ENCODE measurements around the gene TLX2. TPM values are rescaled to one million over a fixed set of nuclear protein-coding genes. Genes with fewer than 3 reads are reported as not detected.
A peak's percentile ranks its signal among the peaks of the same experiment; 100 is the strongest.

TLX2 gene
- total RNA-seq, 1 donor from 2014 or later, result not detected

GRCh38 chr2:74499940-74500577 lies 14.2 kb upstream of the TLX2 start:
- DNase-seq (ENCODE audit: low spot score), result no peak
- peak overlapping the region; percentile 91 for H3K4me2 ChIP-seq
- no peak overlapping the region for H3K27ac ChIP-seq
- Mint-ChIP-seq H3K9me3 (peaks cover 2% of the 10 kb centered on the region), H3K27me3 (ENCODE audit: insufficient read depth, low read depth) (peaks cover 89% of the 10 kb centered on the region), H3K4me3 (peak overlapping the region; percentile 46), H3K4me1 (peaks cover 43% of the 10 kb centered on the region), H3K36me3 (peaks cover 8% of the 10 kb centered on the region), H3K27ac (no peak overlapping the region)
- no peaks in the 10 kb centered on the region for H3K9me3 ChIP-seq (ENCODE audit: low read depth)
- H3K4me1 ChIP-seq, result peaks cover 35% of the 10 kb centered on the region
- no peak overlapping the region for H3K4me3 ChIP-seq
- H3K9ac ChIP-seq, result no peak overlapping the region
- H3F3A ChIP-seq (ENCODE audit: low read depth), result peaks cover 50% of the 10 kb centered on the region
- TF ChIP-seq EZH2 (IDR thresholded peaks at IDR 0.05) (no peak), CTCF (IDR thresholded peaks at IDR 0.05) (no peak), EZH2phosphoT487 (IDR thresholded peaks at IDR 0.05) (no peak)
- no peaks in the 10 kb centered on the region for H3K36me3 ChIP-seq
- no peaks in the 10 kb centered on the region for H3K79me2 ChIP-seq (ENCODE audit: low read depth)
- no peak overlapping the region for H2AFZ ChIP-seq (replicated peaks)
- peaks cover 100% of the 10 kb centered on the region for H3K27me3 ChIP-seq
- peaks cover 35% of the 10 kb centered on the region for H4K20me1 ChIP-seq (ENCODE audit: low read depth)

DNA sequence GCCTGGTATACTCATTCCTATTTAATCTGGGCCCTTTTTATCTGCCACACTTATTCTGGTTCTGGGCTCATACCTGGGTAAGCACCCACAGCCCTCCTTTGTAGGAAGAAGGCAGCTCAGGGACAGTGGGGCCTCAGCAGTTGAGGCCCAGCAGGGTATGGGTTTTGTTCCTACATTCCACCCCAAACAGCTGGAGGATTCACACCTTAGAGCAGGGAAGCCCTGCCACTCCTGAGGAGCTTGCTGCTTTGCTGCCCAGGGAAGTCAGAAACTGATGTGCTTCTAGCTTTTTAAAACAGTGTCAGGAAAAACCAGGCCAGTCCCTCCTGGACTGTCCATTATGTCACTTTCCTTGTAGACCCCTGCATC lies 13.7 kb upstream of the TLX2 start:
- Histone ChIP-seq H3K27ac (no peak overlapping the region), H3K4me3 (no peak overlapping the region), H3K4me1 (peaks cover 35% of the 10 kb centered on the region), H3K9me3 (ENCODE audit: low read depth) (no peaks in the 10 kb centered on the region), H2AFZ (replicated peaks) (no peak overlapping the region), H3K36me3 (no peaks in the 10 kb centered on the region), H3F3A (ENCODE audit: low read depth) (peaks cover 50% of the 10 kb centered on the region), H4K20me1 (ENCODE audit: low read depth) (peaks cover 35% of the 10 kb centered on the region), H3K27me3 (peaks cover 100% of the 10 kb centered on the region), H3K9ac (no peak overlapping the region), H3K4me2 (no peak overlapping the region), H3K79me2 (ENCODE audit: low read depth) (peaks cover under 1% of the 10 kb centered on the region)
- Mint-ChIP-seq H3K4me3 (no peak overlapping the region), H3K27me3 (ENCODE audit: insufficient read depth, low read depth) (peaks cover 89% of the 10 kb centered on the region), H3K4me1 (peaks cover 44% of the 10 kb centered on the region), H3K27ac (no peak overlapping the region), H3K36me3 (peaks cover 13% of the 10 kb centered on the region), H3K9me3 (peaks cover 2% of the 10 kb centered on the region)
- DNase-seq (ENCODE audit: low spot score), result no peak
- TF ChIP-seq CTCF (IDR thresholded peaks at IDR 0.05) (no peak), EZH2phosphoT487 (IDR thresholded peaks at IDR 0.05) (no peak), EZH2 (IDR thresholded peaks at IDR 0.05) (no peak)

DNA sequence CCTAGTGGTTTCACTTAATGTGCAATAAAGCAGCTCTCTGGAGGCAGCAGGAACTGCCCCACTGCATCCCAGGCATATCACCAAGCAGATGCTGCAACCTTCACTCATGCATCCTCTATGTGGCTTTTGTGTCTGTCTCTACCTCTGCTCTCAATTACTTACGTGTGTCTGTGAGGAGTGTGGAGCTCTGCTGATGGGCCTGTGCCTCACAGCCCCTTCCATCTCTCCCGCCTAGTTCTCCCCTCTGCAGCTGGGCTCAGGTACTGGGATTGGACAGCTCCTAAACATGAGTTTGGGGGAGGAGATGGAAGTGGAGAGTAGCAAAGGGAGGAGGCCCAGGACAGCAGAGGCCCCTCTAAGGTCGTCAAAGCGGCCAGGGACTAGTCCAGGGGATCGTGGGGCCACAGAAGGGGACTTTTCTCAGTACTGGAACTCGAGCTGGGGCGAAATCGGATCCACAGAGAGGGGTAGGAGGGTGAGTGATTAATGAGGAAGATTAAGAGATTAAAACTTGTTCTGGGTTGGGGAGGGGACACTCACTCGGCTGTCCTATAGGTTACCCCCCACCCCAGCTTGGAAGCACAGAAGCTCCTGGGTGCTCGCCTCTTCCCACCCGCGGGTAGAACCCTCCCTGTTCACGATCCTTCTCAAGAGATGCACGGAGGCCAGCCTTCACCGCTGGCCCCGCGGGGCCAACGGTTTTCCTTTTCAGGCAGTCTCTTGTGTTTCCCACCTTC lies 12.7 kb upstream of the TLX2 start:
- no peak overlapping the region for H3K4me3 ChIP-seq
- no peaks in the 10 kb centered on the region for H3K36me3 ChIP-seq
- H3K27me3 ChIP-seq, result peaks cover 96% of the 10 kb centered on the region
- peaks cover 35% of the 10 kb centered on the region for H4K20me1 ChIP-seq (ENCODE audit: low read depth)
- H3K4me1 ChIP-seq, result peaks cover 37% of the 10 kb centered on the region
- peaks cover 9% of the 10 kb centered on the region for H3K79me2 ChIP-seq (ENCODE audit: low read depth)
- no peak overlapping the region for H3K9ac ChIP-seq
- Mint-ChIP-seq H3K4me1 (peaks cover 46% of the 10 kb centered on the region), H3K36me3 (peaks cover 18% of the 10 kb centered on the region), H3K9me3 (peaks cover 2% of the 10 kb centered on the region), H3K4me3 (peak overlapping the region; percentile 80), H3K27ac (no peak overlapping the region), H3K27me3 (ENCODE audit: insufficient read depth, low read depth) (peaks cover 82% of the 10 kb centered on the region)
- H3F3A ChIP-seq (ENCODE audit: low read depth), result peaks cover 50% of the 10 kb centered on the region
- peak; percentile 41 for DNase-seq (ENCODE audit: low spot score)
- H3K4me2 ChIP-seq, result peak overlapping the region; percentile 85
- no peaks in the 10 kb centered on the region for H3K9me3 ChIP-seq (ENCODE audit: low read depth)
- no peak overlapping the region for H3K27ac ChIP-seq
- TF ChIP-seq EZH2 (IDR thresholded peaks at IDR 0.05), result no peak
- TF ChIP-seq EZH2phosphoT487 (IDR thresholded peaks at IDR 0.05), result no peak
- no peak for TF ChIP-seq CTCF (IDR thresholded peaks at IDR 0.05)
- no peak overlapping the region for H2AFZ ChIP-seq (replicated peaks)
